ENCODE data around the gene PCGF3.
"Not testable (repeated sequence)": the region's sequence is repeated elsewhere in the genome, so short reads cannot be mapped to it uniquely, and the experiment has no call there.

Gene PCGF3

DNA sequence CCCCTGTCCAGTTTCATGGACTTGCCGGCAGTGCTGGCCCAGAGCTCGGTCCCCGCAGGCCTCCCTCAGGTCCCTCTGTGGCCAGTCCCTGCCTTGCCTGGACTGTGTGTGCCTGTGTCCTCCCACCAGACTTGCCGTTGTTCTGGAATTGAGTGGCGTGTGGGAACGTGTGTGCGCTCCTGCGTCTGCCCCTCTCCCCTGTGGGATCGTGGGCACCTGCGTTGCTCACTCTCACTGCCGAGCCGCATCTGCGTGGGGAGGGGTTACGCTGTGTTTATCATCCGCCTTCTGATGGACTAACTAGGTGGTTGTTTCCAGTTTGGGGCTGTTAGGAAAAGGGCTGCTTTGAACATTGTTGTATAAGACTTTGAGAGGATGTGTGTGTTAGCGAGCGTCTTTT lies 21.2 kb downstream of the PCGF3 start:
- DNase-seq: no peak

DNA sequence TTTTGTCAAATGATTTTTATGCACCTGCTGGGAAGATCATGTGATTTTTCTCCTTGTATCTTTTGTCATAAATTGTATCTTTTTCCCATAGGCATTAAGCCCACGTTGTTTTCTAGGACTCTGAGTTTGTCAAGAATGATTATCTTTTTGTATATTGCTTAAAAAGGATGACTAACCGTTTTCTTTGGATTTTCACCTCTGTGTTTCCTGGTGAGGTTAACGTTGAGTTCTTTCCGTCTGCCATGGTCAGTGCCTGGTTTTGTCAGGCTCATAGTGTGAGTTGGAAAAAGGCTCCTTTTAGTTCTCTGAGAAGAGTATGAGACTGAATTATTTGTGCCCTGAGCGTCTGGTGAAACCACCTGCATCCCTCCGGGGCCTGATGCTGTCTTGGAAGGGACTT lies 21.9 kb downstream of the PCGF3 start:
- DNase-seq: no peak

DNA sequence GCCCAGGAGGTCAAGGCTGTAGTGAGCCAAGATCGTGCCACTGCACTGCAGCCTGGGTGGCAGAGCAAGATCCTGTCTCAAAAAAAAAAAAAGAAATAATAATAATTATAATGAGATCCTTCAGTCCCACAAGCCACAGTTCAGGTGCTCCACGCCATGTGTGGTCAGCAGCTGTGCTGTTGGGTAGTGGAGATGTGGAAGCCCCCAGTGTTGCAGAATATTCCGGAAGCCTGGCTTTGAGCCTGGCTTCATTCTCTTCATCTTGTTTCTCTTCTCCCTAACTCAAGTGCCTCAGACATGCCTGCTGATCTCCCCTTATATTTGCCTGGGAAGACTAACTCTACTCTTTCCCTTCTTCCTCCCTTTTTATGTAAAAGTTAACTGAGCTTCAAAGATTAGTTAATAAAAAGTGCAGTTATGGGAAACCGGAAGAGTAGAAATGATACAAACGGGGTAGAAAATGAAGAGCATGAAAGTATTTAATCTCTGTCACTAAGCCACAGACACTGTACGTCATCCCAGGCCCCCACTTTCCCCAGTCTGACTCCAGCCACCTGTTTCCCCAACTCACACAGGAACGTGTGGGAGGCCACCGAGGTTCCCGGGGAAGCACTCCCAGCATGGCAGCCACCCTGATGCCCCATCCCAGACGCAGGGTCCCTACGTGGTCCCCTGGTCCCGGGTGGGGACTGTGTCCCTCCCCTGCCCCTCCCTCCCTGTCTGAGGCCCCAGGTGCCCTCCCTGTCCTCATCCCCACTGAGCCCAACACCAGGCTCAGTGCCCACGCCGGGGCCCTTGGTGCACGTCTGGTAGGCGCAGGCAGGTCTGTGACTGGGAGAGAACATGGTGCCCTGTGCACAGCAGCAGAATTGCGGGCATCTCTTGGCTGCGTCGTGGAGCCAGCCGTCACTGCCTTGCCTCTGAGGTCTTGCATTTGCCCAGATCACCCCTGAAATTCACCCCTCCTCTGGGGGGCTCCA lies 24.0 kb downstream of the PCGF3 start:
- no peak for DNase-seq

DNA sequence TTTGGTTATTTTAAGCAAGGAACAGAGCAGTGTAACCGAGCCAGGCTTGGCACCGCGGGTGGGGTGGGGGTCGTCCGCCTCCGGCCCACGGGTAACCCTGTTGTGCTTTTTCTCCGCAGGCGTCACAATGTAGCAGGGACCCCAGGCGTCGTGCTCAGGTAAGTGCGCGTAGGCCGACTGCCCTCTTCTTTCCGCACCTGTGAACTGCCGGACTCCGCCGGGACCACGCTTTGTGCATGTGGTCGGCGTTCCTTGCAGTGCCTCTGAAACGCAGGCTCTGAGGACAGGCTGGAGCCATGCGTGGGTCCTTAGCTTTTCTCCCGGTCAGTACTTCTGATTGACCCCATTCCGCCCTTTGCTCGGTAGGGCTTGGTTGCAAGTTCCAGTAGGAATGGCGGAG lies 24.9 kb downstream of the PCGF3 start:
- no peak for DNase-seq

DNA sequence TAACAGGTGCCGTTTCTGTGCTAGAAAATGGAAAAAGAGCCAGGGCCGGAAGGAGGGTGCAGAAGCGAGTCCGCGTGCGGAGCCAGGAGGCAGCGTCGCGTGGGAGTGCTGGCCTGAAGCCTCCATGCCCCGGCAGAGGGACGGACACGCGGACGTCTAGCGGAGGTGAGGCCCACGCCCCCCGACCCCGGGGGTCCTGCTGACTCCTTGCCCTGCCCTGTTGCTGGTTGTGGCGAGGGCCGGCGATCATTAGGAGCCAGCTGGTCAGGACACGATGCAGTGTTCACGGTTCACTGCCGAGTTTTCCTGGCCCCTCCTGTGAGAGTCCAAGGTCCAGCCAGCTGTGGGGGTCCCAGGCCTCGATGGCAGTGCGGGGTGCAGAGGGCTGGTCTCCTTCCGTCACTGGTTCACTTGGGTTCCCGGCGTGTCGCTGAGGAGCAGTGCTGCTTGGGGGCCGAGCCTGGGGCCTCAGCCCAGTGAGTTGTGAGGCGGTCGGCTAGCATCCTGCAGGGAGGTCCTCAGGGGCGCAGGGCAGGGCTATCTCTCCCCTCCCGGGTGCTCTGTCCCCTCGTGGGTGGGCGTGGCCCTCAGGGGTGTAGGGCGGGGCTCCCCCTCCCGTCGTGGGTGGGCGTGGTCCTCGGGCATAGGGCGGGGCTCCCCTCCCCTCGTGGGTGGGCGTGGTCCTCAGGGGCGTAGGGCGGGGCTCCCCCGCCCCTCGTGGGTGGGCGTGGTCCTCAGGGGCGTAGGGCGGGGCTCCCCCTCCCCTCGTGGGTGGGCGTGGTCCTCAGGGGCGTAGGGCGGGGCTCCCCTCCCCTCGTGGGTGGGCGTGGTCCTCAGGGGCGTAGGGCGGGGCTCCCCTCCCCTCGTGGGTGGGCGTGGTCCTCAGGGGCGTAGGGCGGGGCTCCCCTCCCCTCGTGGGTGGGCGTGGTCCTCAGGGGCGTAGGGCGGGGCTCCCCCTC lies 25.6 kb downstream of the PCGF3 start:
- DNase-seq: not testable (repeated sequence)

DNA sequence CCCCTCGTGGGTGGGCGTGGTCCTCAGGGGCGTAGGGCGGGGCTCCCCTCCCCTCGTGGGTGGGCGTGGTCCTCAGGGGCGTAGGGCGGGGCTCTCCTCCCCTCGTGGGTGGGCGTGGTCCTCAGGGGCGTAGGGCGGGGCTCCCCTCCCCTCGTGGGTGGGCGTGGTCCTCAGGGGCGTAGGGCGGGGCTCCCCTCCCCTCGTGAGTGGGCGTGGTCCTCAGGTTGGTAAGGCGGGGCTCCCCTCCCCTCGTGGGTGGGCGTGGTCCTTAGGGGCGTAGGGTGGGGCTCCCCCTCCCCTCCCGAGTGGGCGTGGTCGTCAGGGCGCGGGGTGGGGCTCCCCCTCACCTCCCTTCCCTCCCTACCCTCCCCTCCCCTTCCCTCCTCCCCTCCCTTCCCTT lies 26.3 kb downstream of the PCGF3 start:
- DNase-seq: not testable (repeated sequence)

DNA sequence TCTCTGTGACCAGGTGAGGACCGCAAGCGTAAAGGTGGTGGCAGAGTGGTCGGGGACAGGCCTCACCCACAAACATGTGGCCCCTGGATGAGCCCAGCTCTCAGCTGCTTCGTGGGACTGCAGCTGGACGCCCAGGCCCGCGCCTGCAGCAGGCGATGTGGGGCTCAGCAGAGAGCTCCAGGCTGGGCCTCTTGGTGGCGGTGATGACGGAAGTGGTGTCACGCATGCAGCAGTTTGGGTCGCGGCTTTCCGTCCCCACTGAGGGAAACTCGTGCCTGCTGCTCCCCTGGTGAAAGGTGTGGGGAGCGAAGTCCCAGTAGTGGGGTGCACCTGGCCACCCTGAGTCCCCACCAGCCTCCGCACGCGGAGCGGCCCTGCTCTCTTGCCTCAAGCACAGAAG lies 26.9 kb downstream of the PCGF3 start:
- DNase-seq: no peak

DNA sequence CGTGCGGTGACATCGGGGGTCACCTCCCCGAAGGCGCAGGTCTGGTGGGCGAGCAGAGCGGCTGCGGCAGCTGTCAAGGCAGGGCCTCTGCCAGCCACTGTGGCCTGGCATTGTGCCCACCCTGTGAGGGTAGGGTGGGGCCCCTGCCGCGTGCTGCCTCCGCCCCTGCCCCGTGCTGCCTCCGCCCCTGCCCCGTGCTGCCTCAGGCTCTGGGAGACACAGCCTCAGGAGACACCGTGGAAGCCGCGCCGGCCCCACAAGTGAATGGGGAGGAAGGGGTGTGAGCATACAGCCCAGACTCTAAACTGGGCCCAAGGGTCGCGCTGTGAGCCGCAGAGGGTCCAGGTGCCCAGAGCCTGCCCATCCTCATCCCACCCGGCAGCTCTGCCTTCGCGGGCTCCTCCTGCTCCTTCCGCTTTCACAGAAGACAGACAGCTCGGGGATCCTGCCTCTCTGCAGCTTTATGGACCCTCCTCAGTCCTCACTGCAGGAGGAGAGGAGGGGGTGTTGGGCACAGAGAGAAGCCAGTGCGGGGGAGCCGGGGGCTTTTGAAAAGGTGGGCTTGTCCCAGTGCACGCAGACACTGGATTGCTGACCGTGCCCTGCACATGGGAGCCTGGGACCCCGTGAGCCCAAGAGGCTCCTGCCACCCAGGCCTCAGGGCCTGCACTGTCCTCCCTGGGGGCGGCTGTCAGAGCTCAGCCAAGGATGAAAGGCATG lies 27.4 kb downstream of the PCGF3 start:
- DNase-seq: peak; percentile 30

DNA sequence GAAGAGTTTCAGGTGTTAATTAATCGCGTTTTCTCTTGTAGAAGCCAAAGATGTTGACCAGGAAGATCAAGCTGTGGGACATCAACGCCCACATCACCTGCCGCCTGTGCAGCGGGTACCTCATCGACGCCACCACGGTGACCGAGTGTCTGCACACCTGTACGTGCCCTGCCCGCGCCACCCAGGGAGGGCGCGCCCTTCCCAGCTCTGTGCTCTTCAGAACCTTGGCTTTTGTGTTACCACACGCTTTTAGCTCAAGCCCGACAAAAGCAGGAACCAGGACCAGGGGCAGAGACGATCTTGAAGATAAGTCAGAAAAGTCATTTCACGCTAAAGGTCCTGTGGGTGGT lies 28.0 kb downstream of the PCGF3 start:
- DNase-seq: no peak

DNA sequence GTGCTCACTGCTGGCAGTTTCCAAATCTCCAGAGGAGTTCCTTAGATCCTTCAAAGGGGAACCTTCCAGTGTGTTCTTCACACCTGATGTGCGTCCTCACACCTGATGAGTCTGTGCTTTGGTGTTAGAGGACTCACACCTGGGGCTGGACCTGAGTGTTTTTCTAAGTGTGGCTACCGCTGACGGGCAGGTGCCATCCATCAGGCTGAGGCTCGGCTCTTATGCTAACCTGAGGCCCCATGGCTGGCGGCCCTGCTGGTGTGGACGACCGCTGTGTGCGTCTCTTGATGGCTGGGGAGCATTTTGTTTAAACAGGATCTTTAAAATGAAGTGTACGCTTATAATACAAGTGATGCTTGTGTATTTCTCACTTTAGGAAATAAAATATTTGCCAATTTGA lies 28.4 kb downstream of the PCGF3 start:
- DNase-seq: no peak

DNA sequence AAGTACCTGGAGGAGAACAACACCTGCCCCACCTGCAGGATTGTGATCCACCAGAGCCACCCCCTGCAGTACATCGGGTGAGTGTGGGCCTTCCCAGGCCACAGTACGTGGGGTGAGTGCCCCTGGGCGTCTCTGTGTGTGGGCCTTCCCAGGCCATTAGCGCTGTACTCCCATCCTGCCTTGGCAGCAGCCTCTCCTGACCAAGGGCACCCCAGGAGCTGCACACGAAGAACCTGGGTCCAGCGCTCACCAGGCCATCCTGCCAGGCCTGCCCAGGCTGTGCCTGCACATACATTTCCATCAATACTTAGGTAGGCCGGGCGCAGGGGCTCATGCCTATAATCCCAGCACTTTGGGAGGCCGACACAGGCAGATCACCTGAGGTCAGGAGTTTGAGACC lies 29.3 kb downstream of the PCGF3 start:
- no peak for DNase-seq

DNA sequence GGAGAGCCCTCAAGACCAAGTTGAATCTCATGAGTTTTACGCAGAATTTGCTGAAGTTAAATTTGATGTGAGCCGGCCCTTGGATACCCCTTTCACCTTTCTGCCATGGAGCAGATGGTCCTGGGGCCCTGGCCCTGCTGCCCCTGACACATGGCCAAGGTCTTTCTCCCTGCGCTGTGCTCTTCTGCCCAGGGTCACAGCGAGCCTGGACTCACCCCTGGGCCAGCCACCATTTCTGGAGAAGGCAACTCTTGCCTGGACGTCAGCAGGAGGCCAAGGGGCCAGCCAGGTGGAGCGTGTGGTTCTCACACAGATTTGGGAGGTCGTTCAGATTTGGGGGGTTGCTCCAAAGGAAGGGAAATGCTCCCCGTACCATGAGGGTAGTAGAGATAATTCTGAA lies 30.0 kb downstream of the PCGF3 start:
- DNase-seq: no peak

DNA sequence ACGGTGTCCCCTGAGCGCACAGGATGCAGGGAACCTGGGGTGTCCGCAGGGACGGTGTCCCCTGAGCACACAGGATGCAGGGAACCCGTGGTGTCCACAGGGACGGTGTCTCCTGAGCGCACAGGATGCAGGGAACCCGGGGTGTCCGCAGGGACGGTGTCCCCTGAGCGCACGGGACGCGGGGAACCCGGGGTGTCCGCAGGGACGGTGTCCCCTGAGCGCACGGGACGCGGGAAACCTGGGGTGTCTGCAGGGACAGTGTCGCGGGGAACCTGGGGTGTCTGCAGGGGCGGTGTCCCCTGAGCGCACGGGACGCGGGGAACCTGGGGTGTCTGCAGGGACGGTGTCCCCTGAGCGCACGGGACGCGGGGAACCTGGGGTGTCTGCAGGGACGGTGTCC lies 30.9 kb downstream of the PCGF3 start:
- not testable (repeated sequence) for DNase-seq

DNA sequence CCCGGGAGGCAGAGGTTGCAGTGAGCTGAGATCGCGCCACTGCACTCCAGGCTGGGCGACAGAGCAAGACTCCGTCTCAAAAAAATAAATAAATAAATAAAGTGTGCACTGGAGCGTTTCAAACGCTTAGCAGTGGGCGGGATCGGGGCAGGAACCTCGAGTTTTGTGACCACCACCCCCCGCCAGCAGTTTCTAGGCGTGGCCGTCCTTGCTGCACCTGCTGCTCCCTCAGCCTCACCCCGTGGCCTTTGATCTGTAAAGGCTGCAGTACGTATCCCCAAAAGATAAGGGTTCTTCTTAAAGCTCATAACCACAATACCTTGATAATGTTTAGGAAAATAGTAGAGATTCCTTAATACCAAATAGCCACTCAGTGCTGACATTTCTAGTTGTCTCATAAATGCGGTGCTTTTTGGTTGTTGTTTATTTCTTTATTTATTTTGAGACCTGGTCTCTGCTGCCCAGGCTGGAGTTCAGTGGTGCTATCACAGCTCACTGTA lies 33.2 kb downstream of the PCGF3 start:
- DNase-seq: no peak

DNA sequence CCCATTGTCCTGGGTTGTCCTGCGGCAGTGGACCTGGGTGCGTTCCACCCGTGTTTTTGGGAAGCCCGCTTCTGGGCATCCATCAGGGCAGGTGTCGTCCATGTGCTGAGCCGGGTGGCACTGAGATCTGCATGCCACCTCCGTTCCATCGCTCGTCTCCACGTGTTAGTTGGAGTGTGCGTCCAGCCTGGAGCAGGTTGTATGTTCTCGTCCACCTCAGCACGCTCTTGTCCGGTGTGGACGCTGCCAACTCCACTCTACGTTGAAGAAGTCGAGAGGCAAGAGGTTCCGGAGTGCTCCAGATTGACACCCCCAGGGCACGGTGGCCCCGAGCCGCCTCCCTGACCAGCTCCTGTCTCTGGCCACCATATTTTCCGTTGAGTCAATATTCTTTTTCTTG lies 33.9 kb downstream of the PCGF3 start:
- DNase-seq: no peak

DNA sequence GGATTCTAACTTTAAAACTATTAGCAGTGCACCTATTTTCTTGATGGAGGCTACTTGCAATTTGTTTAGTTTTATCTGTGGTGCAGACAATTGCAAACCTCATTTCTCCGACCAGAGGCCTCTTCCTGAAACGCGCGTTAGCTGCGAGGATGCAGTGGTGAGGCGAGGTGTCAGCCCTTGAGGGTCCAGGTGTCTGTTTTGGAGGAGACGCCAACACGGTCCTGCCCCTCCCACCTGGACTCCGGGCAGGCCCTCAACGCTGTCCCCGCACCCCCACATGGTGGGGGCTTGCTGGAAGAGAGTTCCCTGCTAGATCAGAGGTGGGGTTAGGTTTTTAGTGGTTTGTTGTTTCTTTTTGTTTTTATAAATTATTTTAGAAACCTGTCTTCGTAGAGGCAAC lies 34.4 kb downstream of the PCGF3 start:
- DNase-seq: no peak

DNA sequence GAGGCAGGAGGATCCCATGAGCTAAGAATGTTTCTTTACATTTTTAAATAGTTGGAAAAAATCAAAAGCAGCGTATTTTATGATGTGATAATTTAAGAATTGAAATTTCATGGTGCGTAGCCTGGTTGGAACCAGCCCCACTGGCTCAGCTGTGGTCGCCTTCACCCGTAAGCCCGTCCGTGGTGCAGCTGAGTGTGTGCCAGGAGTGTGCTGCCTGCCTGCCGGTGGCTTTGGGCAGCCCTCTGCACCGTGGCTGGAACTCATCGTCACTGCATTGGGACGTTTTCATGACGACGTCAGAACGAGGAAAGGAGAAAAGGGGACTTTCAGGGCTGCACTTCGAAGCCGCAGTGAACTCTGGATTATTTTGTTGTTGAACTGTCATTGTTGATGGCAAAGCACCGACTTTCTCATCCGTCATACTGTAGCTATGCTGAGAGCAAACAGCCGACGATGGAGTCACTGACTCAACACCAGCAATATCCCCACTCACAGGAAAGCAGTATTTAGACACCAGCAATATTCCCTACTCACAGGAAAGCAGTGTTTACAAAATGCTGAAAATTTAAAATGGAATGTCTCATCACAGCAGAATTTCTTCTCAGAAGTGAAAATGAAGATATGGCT lies 35.1 kb downstream of the PCGF3 start:
- DNase-seq: no peak

DNA sequence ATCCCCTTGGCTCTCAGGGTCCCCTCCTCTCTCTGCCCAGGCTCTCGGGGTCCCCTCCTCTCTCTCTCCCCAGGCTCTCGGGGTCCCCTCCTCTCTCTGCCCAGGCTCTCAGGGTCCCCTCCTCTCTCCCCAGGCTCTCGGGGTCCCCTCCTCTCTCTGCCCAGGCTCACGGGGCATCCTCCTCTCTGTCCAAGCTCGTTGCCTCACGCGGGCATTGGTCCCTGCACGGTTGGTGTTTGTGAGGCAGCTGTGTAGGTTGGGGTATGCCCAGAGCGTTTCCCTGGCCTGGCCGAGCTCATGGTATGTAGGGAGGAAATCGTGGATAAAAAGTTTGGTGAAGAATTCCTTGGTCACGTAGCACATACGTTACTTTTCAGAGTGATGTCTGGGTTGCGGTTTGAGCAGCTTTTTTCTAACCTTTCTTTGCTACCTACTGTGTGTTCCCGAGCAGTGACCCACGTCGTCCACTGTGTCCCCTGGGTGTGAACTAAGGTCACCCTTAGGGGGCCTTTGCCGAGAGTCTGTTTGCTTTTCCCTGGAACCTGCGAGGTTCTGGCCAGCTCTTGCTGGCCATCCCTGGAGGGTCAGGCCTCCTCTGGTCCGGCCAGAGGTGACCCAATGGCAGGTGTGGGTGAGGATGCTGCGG lies 36.6 kb downstream of the PCGF3 start:
- no peak for DNase-seq

DNA sequence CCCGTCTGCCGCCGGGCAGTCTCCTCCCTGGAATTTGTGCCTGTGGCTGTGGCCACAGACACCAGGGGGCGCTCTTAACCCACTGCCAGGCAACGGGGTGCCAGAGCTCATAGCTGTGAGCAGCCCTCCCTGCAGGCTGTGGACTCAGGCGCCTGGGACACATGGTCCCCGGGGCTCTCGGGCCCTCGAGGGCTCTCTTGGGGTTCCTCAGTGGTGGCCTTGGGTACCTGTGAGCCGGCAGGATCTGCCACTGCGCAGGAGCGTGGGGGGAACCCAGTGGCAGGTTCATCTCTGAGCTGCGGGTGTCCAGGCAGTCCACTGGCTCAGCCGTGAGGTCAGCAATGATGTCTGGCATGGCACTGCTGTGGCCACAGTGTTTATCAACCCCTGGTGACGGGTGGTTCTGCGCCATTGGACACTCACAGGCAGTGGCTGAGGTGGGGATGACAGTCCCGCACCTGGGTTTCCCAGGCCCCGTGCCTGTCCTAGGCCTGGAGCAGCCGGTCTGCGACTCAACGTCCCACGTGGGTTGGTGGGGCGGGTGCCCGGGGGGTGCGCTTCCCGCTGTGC lies 37.2 kb downstream of the PCGF3 start:
- DNase-seq: peak; percentile 32

DNA sequence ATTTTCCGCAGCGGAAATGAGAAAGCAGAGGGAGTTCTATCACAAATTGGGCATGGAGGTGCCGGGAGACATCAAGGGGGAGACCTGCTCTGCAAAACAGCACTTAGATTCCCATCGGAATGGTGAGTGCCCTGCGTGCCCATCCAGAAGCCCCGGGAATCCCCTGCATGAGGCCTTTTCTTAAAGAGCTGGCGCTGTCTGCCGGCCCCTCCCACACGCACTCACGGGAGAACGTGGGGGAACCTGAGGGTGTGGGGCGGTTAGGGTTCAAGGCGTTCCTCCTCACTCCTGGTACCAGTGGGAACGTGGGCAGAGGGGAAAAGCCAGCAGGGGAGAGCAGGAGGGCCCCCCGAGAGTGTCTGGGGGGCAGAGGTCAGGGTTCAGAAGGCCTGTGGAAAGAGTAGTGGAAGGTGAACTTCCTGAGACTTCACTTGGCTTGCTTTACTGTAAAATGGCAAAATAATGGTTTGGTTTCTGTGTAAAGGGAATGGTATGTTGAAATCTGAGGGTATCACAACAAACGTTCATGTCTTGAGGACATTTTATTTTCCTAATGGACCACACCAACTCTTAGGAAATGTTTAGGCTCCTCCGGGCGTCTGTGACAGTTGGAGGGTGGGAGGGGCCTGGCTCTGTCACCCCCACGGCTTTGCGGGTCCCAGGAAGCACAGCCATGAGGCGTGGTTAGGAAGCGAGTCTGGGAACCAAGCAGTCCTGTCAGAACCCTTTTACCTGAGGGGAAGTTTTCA lies 38.0 kb downstream of the PCGF3 start:
- no peak for DNase-seq

Data from NCI-H1694 (cell line).